ENCODE results near the gene C19orf47. TPM values are rescaled to one million over a fixed set of nuclear protein-coding genes. Genes with fewer than 3 reads are reported as not detected.

Gene C19orf47
- total RNA-seq, 1 donor from 2014 or later, result 10.6 TPM

- Mint-ChIP-seq H3K36me3 (peaks cover 4% of the 10 kb centered on the region), H3K4me1 (peaks cover 5% of the 10 kb centered on the region), H3K4me3 (no peak overlapping the region), H3K27ac (no peak overlapping the region), H3K9me3 (no peaks in the 10 kb centered on the region), H3K27me3 (ENCODE audit: insufficient read depth, low read depth) (peaks cover 2% of the 10 kb centered on the region)
- Histone ChIP-seq H3K27ac (no peak overlapping the region), H3K36me3 (no peaks in the 10 kb centered on the region), H3K9me3 (ENCODE audit: low read depth) (no peaks in the 10 kb centered on the region), H3K27me3 (no peaks in the 10 kb centered on the region), H3K4me3 (no peak overlapping the region), H3K4me2 (no peak overlapping the region), H3K79me2 (ENCODE audit: low read depth) (no peaks in the 10 kb centered on the region), H4K20me1 (ENCODE audit: low read depth) (no peaks in the 10 kb centered on the region), H3K4me1 (no peaks in the 10 kb centered on the region), H3F3A (ENCODE audit: low read depth) (no peaks in the 10 kb centered on the region), H3K9ac (no peak overlapping the region), H2AFZ (replicated peaks) (no peak overlapping the region)
- TF ChIP-seq, protein P1, sequence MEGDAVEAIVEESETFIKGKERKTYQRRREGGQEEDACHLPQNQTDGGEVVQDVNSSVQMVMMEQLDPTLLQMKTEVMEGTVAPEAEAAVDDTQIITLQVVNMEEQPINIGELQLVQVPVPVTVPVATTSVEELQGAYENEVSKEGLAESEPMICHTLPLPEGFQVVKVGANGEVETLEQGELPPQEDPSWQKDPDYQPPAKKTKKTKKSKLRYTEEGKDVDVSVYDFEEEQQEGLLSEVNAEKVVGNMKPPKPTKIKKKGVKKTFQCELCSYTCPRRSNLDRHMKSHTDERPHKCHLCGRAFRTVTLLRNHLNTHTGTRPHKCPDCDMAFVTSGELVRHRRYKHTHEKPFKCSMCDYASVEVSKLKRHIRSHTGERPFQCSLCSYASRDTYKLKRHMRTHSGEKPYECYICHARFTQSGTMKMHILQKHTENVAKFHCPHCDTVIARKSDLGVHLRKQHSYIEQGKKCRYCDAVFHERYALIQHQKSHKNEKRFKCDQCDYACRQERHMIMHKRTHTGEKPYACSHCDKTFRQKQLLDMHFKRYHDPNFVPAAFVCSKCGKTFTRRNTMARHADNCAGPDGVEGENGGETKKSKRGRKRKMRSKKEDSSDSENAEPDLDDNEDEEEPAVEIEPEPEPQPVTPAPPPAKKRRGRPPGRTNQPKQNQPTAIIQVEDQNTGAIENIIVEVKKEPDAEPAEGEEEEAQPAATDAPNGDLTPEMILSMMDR (IDR thresholded peaks at IDR 0.05), result no peak
- TF ChIP-seq EZH2phosphoT487 (IDR thresholded peaks at IDR 0.05) (no peak), EZH2 (IDR thresholded peaks at IDR 0.05) (no peak)
- no peak for DNase-seq (ENCODE audit: low spot score)
Observed at GRCh38 chr19:40314656-40315055, 33.5 kb downstream of the C19orf47 start.

GRCh38 chr19:40313229-40313983 is 34.8 kb downstream of the C19orf47 start:
- no peak for DNase-seq (ENCODE audit: low spot score)
- Mint-ChIP-seq H3K4me3 (no peak overlapping the region), H3K27ac (no peak overlapping the region), H3K27me3 (ENCODE audit: insufficient read depth, low read depth) (peaks cover 2% of the 10 kb centered on the region), H3K4me1 (peaks cover under 1% of the 10 kb centered on the region), H3K9me3 (no peaks in the 10 kb centered on the region), H3K36me3 (peaks cover 4% of the 10 kb centered on the region)
- Histone ChIP-seq H4K20me1 (ENCODE audit: low read depth) (no peaks in the 10 kb centered on the region), H3K4me1 (no peaks in the 10 kb centered on the region), H3K4me2 (no peak overlapping the region), H3F3A (ENCODE audit: low read depth) (no peaks in the 10 kb centered on the region), H3K79me2 (ENCODE audit: low read depth) (no peaks in the 10 kb centered on the region), H3K36me3 (no peaks in the 10 kb centered on the region), H3K27me3 (no peaks in the 10 kb centered on the region), H3K9ac (no peak overlapping the region), H2AFZ (replicated peaks) (no peak overlapping the region), H3K9me3 (ENCODE audit: low read depth) (no peaks in the 10 kb centered on the region), H3K4me3 (no peak overlapping the region), H3K27ac (no peak overlapping the region)
- TF ChIP-seq EZH2phosphoT487 (IDR thresholded peaks at IDR 0.05), result no peak

- peak; percentile 6 for DNase-seq (ENCODE audit: low spot score)
- no peak overlapping the region for H3K9ac ChIP-seq
- no peak overlapping the region for H3K4me3 ChIP-seq
- Mint-ChIP-seq H3K9me3 (no peaks in the 10 kb centered on the region), H3K27me3 (ENCODE audit: insufficient read depth, low read depth) (peaks cover 4% of the 10 kb centered on the region), H3K4me1 (no peaks in the 10 kb centered on the region), H3K4me3 (no peak overlapping the region), H3K36me3 (peaks cover 4% of the 10 kb centered on the region), H3K27ac (no peak overlapping the region)
- H3F3A ChIP-seq (ENCODE audit: low read depth), result no peaks in the 10 kb centered on the region
- H3K79me2 ChIP-seq (ENCODE audit: low read depth), result no peaks in the 10 kb centered on the region
- H3K4me1 ChIP-seq, result no peaks in the 10 kb centered on the region
- TF ChIP-seq, protein P1 (IDR thresholded peaks at IDR 0.05), result peak; percentile 7
- TF ChIP-seq EZH2 (IDR thresholded peaks at IDR 0.05), result no peak
- no peaks in the 10 kb centered on the region for H3K27me3 ChIP-seq
- H3K27ac ChIP-seq, result no peak overlapping the region
- H3K9me3 ChIP-seq (ENCODE audit: low read depth), result no peaks in the 10 kb centered on the region
- H4K20me1 ChIP-seq (ENCODE audit: low read depth), result no peaks in the 10 kb centered on the region
- H2AFZ ChIP-seq (replicated peaks), result no peak overlapping the region
- no peak overlapping the region for H3K4me2 ChIP-seq
- no peaks in the 10 kb centered on the region for H3K36me3 ChIP-seq
Observed at GRCh38 chr19:40312533-40312932, 35.7 kb downstream of the C19orf47 start.

- Histone ChIP-seq H3K36me3 (no peaks in the 10 kb centered on the region), H3K9me3 (ENCODE audit: low read depth) (no peaks in the 10 kb centered on the region), H3K27me3 (no peaks in the 10 kb centered on the region), H3K9ac (no peak overlapping the region), H2AFZ (replicated peaks) (no peak overlapping the region), H3K4me1 (no peaks in the 10 kb centered on the region), H3K4me3 (no peak overlapping the region), H3F3A (ENCODE audit: low read depth) (no peaks in the 10 kb centered on the region), H3K79me2 (ENCODE audit: low read depth) (no peaks in the 10 kb centered on the region), H4K20me1 (ENCODE audit: low read depth) (no peaks in the 10 kb centered on the region), H3K27ac (no peak overlapping the region), H3K4me2 (no peak overlapping the region)
- H3K4me1 Mint-ChIP-seq, result peaks cover 3% of the 10 kb centered on the region
- TF ChIP-seq, protein P1 (IDR thresholded peaks at IDR 0.05), result no peak
- H3K36me3 Mint-ChIP-seq, result no peaks in the 10 kb centered on the region
- no peak overlapping the region for H3K4me3 Mint-ChIP-seq
- no peak overlapping the region for H3K27ac Mint-ChIP-seq
- no peaks in the 10 kb centered on the region for H3K9me3 Mint-ChIP-seq
- no peak for DNase-seq (ENCODE audit: low spot score)
- H3K27me3 Mint-ChIP-seq (ENCODE audit: insufficient read depth, low read depth), result peaks cover 4% of the 10 kb centered on the region
Observed at GRCh38 chr19:40309666-40310065, 38.5 kb downstream of the C19orf47 start.

Data from neural progenitor cell (in vitro differentiated cells).